BE2C (cell line): ENCODE results near the gene MED28.

ENCODE experiments used
- DNase-seq: peaks from one replicate; pipeline ENCODE4 v3.0.0-alpha.2; 2020
- H3K27me3 ChIP-seq: fragments of 250-450 bp; sonication (Bioruptor Pico); 2 replicates; pipeline ENCODE4 v1.5.1; 2020; ENCODE audit warnings: mild to moderate bottlenecking
- H3K36me3 ChIP-seq: fragments of 250-450 bp; sonication (Bioruptor Pico); 2 replicates; pipeline ENCODE4 v1.5.1; 2020; ENCODE audit warnings: mild to moderate bottlenecking
- H3K4me1 ChIP-seq: fragments of 250-450 bp; sonication (Bioruptor Pico); 2 replicates; pipeline ENCODE4 v1.5.1; 2020
- H3K4me3 ChIP-seq: 2 replicates; pipeline ENCODE4 v1.5.1; 2011; ENCODE audit warnings: low read depth, low read length
- H3K9me3 ChIP-seq: fragments of 250-450 bp; sonication (Bioruptor Pico); 2 replicates; pipeline ENCODE4 v1.5.1; 2020
- TF ChIP-seq, protein P1 (sequence below): IDR thresholded peaks from 2 replicates; pipeline ENCODE4 v1.5.1; 2012; ENCODE audit warnings: mild to moderate bottlenecking, low read depth, low read length

Gene MED28

DNA sequence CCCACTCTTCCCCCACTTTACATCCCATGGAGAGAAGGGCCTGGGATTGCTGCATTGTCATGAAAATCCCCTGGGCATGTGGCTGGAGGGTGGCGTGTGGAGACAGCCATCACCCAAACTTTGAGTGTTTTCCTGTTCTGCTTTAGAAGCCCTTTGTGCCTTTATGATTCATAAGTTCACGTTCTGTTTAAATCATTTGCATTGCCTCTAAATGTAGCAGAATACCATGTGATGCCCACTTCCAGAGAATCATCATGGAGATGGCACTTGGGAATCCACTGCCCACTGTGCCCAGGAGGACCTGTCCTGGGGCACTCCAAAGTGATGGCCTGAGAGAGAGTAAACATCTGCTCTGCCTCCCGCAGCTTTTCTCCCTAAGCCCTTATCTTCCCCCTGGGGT, 52.8 kb downstream of the MED28 start:
- DNase-seq, result no peak
- no peak overlapping the region for H3K4me3 ChIP-seq
- TF ChIP-seq, protein P1, sequence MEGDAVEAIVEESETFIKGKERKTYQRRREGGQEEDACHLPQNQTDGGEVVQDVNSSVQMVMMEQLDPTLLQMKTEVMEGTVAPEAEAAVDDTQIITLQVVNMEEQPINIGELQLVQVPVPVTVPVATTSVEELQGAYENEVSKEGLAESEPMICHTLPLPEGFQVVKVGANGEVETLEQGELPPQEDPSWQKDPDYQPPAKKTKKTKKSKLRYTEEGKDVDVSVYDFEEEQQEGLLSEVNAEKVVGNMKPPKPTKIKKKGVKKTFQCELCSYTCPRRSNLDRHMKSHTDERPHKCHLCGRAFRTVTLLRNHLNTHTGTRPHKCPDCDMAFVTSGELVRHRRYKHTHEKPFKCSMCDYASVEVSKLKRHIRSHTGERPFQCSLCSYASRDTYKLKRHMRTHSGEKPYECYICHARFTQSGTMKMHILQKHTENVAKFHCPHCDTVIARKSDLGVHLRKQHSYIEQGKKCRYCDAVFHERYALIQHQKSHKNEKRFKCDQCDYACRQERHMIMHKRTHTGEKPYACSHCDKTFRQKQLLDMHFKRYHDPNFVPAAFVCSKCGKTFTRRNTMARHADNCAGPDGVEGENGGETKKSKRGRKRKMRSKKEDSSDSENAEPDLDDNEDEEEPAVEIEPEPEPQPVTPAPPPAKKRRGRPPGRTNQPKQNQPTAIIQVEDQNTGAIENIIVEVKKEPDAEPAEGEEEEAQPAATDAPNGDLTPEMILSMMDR, result no peak
- no peaks in the 10 kb centered on the region for H3K36me3 ChIP-seq
- no peaks in the 10 kb centered on the region for H3K9me3 ChIP-seq
- H3K4me1 ChIP-seq, result peaks cover 17% of the 10 kb centered on the region
- H3K27me3 ChIP-seq, result no peaks in the 10 kb centered on the region

DNA sequence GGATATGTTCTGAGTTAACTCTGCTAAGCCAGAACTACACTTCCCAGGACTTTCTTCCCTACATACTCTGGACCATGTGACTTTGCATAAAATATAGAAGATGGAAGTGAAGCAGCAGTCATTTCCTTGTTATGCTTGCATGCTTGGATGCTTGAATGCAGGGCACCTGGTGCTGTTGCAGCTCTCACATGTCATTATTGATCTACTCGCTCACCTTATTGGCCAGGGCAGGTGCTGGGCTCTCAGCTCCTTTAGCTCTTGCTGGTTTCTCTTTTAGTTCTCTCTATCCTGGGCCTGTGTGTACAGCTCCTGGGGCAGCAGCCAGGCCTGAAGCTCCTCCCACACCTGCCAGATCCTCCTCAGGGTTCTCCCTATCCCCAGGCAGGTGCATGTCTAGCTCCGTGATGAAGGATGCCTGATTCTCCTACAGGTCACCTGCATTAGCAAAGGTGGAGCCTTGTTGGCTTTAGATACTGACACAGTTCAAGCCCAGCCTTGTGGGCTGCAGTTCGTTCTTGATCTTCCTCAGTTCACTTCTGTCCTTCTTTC, 53.3 kb downstream of the MED28 start:
- H3K36me3 ChIP-seq, result no peaks in the 10 kb centered on the region
- H3K4me1 ChIP-seq, result peaks cover 17% of the 10 kb centered on the region
- TF ChIP-seq, protein P1, result no peak
- H3K27me3 ChIP-seq, result no peaks in the 10 kb centered on the region
- no peak overlapping the region for H3K4me3 ChIP-seq
- no peaks in the 10 kb centered on the region for H3K9me3 ChIP-seq
- no peak for DNase-seq

DNA sequence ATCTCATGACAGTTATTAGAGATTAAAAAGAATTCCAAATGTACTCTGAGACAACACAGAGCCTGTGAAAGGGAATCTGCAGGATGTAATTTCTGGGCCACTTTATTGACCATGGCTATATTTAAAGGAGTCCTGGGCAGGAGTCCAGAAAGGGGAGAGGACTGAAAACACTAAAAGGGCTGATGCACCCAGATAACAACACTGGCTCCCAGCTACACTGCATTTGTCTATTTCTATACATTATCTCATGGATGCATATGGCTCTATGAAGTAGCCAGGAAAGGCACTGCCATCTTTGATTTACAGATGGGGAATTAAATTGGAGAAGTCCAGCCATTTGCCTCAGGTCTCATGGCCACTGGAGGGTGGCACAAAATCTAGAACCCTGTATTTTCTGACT, 56.0 kb downstream of the MED28 start:
- H3K4me1 ChIP-seq, result peaks cover 12% of the 10 kb centered on the region
- no peak overlapping the region for H3K4me3 ChIP-seq
- DNase-seq, result peak; percentile 77
- H3K9me3 ChIP-seq, result no peaks in the 10 kb centered on the region
- TF ChIP-seq, protein P1, result no peak
- H3K36me3 ChIP-seq, result no peaks in the 10 kb centered on the region
- H3K27me3 ChIP-seq, result no peaks in the 10 kb centered on the region

DNA sequence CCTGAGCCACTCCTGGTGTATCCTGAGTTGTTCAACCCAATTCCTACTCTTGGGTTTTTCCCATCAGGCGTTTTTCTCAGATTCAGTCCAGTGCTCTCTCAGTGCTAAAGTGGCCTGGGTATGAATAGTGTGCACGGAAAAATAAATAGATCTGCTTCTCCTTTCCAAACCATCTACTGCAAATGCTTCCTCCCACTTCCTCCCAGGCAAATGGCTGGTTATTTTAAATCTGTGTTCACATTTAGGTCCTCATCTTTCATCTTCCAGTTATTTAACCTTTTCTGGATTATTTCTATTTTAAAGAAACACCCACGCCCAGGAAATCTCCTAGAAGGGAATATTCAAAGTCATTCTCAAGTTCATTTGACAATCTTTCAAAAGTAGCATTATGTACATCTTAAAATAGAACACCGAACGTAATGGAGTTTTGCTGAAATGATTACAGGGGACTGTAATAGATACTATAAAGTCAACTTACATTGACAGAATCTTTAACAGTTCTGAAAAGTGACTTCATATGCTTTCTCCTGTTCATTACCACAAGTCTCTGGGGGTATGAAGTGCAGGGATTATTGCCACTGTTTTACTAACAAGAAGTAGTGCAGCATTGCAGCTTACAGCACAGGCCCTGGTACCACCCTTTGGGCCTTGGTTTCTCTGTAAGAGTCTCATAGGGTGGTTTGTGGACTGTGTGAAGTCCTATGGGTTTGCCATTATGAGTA, 66.3 kb downstream of the MED28 start:
- no peak for DNase-seq
- H3K27me3 ChIP-seq, result no peaks in the 10 kb centered on the region
- no peaks in the 10 kb centered on the region for H3K36me3 ChIP-seq
- TF ChIP-seq, protein P1, result no peak
- H3K9me3 ChIP-seq, result no peaks in the 10 kb centered on the region
- no peak overlapping the region for H3K4me3 ChIP-seq
- no peaks in the 10 kb centered on the region for H3K4me1 ChIP-seq

DNA sequence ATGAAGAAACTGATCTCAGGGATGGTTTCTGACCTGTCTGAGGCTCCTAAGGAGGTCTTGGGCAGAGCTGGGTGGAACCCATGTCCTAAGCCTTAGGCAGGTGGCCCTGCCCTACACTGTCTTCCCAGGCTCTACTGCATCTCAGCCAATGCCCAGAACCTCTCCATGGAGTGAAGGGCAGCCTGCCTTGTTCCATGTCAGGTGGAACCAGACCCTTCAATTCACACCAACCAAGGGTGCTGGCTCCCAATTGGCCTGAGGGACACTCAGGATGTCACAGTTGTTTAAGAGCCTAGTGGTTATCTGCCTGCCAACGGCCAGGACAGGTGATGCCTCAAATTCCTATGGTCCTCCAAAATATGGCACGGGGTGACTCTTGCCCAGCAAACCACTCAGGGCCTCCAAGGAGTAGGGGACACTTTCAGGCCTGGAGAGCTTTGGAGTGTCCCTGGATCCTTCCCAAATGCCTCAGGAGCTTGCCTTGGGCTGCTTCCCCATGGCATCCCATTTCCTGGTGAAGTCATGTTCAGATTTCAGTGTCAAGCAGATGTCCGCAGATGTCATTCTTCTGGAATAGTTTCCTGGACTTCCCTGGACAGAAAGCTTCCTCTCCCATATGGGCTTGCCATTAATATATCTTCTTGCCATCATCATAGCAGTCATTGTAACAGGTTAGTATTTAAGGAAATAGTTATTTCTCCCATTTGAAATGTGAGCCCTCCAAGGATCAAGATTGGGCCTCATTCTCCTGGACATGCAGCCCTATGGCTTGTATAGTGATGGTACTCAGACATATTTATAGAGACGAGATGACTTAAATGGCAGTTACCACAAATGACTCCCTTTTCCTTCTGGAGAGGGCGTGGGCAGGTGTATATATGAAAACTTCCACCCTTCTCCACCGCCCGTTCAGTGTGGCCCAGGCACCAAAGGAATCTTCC, 67.1 kb downstream of the MED28 start:
- TF ChIP-seq, protein P1, result no peak
- Histone ChIP-seq H3K4me1 (no peaks in the 10 kb centered on the region), H3K27me3 (no peaks in the 10 kb centered on the region), H3K36me3 (no peaks in the 10 kb centered on the region), H3K9me3 (no peaks in the 10 kb centered on the region), H3K4me3 (no peak overlapping the region)
- no peak for DNase-seq

DNA sequence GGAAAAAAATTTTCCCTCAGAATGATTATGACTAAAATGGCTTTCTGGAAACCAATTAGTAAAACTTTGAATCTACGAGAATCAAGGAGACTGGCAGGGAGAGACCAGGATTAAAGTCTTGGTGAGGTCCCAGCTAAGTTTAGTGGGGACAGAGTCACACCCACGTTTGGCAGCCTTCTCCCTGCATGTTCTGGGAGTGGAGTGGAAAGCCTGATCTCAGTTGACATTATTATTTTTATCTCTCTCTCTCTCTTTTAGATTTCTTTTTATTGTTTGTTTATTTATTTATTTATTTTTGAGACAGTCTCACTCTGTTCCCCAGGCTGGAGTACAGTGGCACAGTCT, 67.8 kb downstream of the MED28 start:
- TF ChIP-seq, protein P1, result no peak
- H3K27me3 ChIP-seq, result no peaks in the 10 kb centered on the region
- no peak for DNase-seq
- H3K4me1 ChIP-seq, result no peaks in the 10 kb centered on the region
- no peaks in the 10 kb centered on the region for H3K36me3 ChIP-seq
- H3K9me3 ChIP-seq, result no peaks in the 10 kb centered on the region
- H3K4me3 ChIP-seq, result no peak overlapping the region
